Amniotic epithelial cell (primary cell): ENCODE data around the gene PML.

ENCODE experiments used
- DNase-seq: peaks from one replicate; pipeline ENCODE4 v3.0.0-alpha.2; 2010; ENCODE audit warnings: low read depth

PML gene

GRCh38 chr15:74008901-74009300 is 14.4 kb downstream of the PML start:
- no peak for DNase-seq

GRCh38 chr15:74010929-74011540 is 16.5 kb downstream of the PML start:
- DNase-seq: peak; percentile 43

- peak; percentile 55 for DNase-seq
Observed at GRCh38 chr15:74011610-74012009, 17.1 kb downstream of the PML start.

- DNase-seq: no peak
Observed at GRCh38 chr15:74013374-74013894, 18.9 kb downstream of the PML start.

GRCh38 chr15:74019734-74020133 is 25.2 kb downstream of the PML start:
- no peak for DNase-seq

GRCh38 chr15:74022706-74023470 is 28.4 kb downstream of the PML start:
- no peak for DNase-seq

GRCh38 chr15:74024687-74025086 is 30.2 kb downstream of the PML start:
- no peak for DNase-seq

- DNase-seq: no peak
Observed at GRCh38 chr15:74025436-74025835, 30.9 kb downstream of the PML start.

- no peak for DNase-seq
Observed at GRCh38 chr15:74027688-74028087, 33.2 kb downstream of the PML start.

GRCh38 chr15:74028646-74029045 is 34.1 kb downstream of the PML start:
- no peak for DNase-seq

GRCh38 chr15:74032046-74032445 is 37.5 kb downstream of the PML start:
- no peak for DNase-seq

GRCh38 chr15:74032606-74033561 is 38.4 kb downstream of the PML start:
- DNase-seq: no peak

- no peak for DNase-seq
Observed at GRCh38 chr15:74034206-74034755, 39.8 kb downstream of the PML start.

GRCh38 chr15:74035121-74036017 is 40.9 kb downstream of the PML start:
- DNase-seq: no peak

GRCh38 chr15:74036271-74037170 is 42.0 kb downstream of the PML start:
- peak; percentile 59 for DNase-seq

GRCh38 chr15:74037171-74038117 is 42.9 kb downstream of the PML start:
- no peak for DNase-seq

- DNase-seq: peak; percentile 89
Observed at GRCh38 chr15:74038707-74039655, 44.5 kb downstream of the PML start.

GRCh38 chr15:74039656-74040010 is 45.1 kb downstream of the PML start:
- no peak for DNase-seq
